Caki2 (cell line): ENCODE results near the gene PDE4D. TPM values are rescaled to one million over a fixed set of nuclear protein-coding genes. Genes with fewer than 3 reads are reported as not detected.

Experiments
- DNase-seq: peaks from one replicate; pipeline ENCODE4 v3.0.0-alpha.2; 2015; ENCODE audit warnings: low read depth
- in situ Hi-C: cut with HindIII; loops from 2 replicates; pipeline ENCODE4 v1.10.0; 2016; ENCODE audit warnings: low sequenced_read_pairs, low pct_unique_long_range_greater_than_20kb, mixed read lengths
- total RNA-seq: library from RNA; depleted of rRNA; stranded (reverse); fragments of >200 nt; shearing (Covaris generic); gene quantifications from 2 replicates; pipeline ENCODE4 v1.2.3, GENCODE V29; 2014; ENCODE audit warnings: low replicate concordance

The PDE4D gene
- total RNA-seq, 1 experiment from 2014 or later: 19.4 TPM

GRCh38 chr5:59151162-59151889, 742.2 kb downstream of the PDE4D start:
- DNase-seq: no peak
- in situ Hi-C loops: no loop called here

DNA sequence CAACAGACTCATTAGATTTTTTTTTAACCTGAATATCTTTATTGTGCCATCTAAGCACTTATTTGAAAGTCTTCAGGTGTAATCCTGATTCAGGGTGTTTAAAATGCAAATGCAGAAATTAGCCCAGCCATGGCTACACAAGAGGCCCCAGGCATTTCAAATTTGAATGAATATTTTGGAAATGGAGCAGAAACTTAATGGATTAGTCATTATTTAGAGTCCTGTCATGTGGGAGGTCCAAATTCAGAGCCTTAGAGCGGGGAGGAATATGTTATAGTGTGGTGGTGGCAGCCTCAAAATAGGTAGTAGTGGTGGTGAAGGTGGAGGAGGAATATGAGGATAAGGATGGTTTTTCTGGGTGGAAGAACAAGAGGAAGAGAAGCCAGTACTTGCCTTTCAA, 743.7 kb downstream of the PDE4D start:
- no peak for DNase-seq
- in situ Hi-C loops: no loop called here

GRCh38 chr5:59149271-59149670, 744.3 kb downstream of the PDE4D start:
- in situ Hi-C loops: no loop called here
- no peak for DNase-seq

GRCh38 chr5:59146729-59147128, 746.8 kb downstream of the PDE4D start:
- no peak for DNase-seq
- in situ Hi-C loops: no loop called here

- in situ Hi-C loops: no loop called here
Measured at GRCh38 chr5:59143926-59144333, 749.6 kb downstream of the PDE4D start.

GRCh38 chr5:59142927-59143326, 750.6 kb downstream of the PDE4D start:
- in situ Hi-C loops: no loop called here
- DNase-seq: no peak

More at GRCh38 chr5:59143926-59144333, 749.6 kb downstream of the PDE4D start:
- DNase-seq: no peak

DNA sequence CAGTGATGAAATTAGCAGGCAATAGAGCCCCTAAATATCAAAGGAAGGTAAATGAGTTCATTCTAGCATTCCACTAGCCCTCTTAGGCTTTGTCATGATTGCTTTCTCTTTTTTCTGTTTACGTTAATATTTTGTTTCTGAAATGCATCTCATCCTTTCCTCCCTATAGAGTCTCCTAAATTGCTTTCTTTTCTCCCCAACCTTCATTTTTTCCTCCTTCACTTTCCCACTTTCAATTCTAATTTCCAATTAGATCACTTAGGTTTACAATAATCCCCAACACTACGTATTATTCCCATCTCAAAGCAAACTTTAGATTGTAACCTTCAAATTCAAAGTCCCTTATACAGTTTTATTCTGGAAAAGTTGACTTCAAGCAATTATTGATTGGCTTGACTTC, 751.4 kb downstream of the PDE4D start:
- in situ Hi-C loops: no loop called here

DNA sequence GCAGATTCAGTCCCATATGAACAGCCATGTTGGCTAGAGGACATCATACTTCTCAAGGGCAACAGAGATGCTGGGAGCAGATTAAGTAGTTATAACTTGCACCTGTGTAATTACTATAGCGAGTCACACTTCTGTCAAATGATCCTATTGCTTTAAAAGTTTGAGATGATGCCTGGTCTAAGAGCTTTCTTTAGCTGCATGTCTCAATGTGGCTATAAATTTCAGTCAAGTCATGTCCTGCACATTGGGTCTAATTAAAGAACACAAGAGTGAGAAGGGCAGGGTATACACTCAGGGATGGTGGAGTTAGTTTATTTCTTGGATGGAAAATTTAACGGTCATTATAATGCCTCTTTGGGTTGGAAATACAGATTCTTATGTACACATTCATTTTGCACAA, 753.4 kb downstream of the PDE4D start:
- no peak for DNase-seq
- in situ Hi-C loops: no loop called here

More for the DNA sequence above, 751.4 kb downstream of the PDE4D start:
- DNase-seq: no peak

GRCh38 chr5:59139695-59140094, 753.8 kb downstream of the PDE4D start:
- DNase-seq: no peak
- in situ Hi-C loops: no loop called here

DNA sequence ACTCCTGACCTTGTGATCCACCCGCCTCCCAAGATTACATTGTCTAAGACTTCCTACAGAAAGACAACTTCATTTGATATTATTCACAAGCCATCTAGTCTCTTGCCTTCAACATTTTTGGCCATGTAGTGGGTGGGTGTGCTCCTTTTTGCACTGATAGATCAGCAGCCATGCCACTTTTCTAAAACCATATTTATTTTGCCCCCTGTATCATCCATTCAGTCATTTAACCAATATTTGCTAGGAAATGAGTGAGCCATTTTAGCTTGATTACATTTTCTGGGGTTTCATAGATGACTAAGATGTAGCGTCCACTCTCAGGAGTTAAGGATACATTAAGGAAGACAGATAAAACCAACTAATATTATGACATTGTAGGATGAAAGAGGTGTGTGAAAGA, 755.0 kb downstream of the PDE4D start:
- in situ Hi-C loops: no loop called here
- DNase-seq: no peak

DNA sequence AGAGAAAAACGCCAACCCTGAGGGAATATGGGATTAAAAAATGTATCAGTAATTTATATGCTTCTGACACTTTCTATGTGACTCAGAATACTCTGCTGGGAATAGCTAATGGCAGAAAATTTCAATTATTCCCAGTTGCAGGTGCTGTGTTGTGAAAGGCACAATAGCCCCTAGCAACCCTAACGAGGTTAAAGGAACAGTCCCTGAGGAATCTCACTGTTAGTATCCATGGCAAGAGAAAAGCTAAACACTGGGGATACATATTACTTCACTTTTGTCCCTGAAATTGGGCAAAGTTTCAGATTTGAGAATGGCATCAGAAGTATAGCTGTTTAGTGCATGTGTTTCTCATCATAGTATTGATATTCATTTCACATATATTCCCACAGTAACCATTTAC, 755.7 kb downstream of the PDE4D start:
- in situ Hi-C loops: no loop called here
- no peak for DNase-seq

DNA sequence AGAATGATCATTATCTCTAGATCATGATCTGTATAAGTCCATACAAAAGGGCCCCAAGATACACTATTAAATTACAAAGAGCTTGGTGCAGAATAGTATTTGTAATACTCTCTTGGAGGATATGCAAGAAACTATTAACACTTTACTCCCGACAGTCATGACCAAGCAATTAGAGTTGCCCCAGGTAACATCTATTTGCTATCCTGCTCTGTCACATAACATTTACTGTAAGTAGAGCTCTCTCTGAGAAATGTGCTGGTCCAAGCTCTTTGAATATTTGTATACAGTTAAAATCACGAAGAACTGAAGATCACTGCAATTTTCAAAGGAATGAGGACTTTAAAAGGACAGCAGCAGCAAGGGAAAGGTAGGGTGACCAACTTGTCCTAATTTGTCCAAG, 757.0 kb downstream of the PDE4D start:
- in situ Hi-C loops: no loop called here
- no peak for DNase-seq

GRCh38 chr5:59134471-59135163, 758.9 kb downstream of the PDE4D start:
- in situ Hi-C loops: no loop called here
- no peak for DNase-seq

- in situ Hi-C loops: no loop called here
- no peak for DNase-seq
Measured at GRCh38 chr5:59133764-59134261, 759.7 kb downstream of the PDE4D start.

- in situ Hi-C loops: no loop called here
- DNase-seq: no peak
Measured at GRCh38 chr5:59132131-59132530, 761.4 kb downstream of the PDE4D start.

- in situ Hi-C loops: no loop called here
Measured at GRCh38 chr5:59130431-59130830, 763.1 kb downstream of the PDE4D start.

DNA sequence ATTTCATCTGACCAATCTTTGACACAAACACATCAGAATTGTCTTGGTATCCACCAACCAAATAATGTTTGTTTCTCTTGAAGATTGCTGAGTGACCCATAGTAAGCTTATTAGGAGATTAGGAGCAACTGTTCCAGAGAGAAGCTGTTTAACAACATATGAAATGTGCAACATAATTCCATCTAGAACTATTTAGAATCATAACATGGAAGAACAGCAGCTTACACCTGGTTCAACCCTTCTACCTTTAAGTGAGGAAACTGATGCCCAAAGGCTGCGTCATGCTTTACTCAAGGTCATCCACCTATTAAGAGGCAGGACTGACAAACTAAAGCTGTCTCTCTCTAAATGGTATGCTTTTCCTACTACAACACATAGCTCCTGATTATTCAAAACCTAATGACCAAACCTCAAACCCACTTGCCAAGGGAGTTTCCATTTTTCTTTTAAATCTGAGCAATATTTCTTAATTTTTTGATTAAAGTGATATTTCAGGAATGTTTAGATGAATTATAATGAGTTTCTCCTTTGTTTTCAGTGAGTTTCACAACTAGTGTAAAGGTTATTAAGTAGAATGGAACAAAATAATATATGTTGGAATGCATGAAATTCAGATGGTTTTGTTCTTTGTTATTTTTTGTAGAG, 764.8 kb downstream of the PDE4D start:
- in situ Hi-C loops: no loop called here
- DNase-seq: no peak

More at GRCh38 chr5:59130431-59130830, 763.1 kb downstream of the PDE4D start:
- DNase-seq: no peak

DNA sequence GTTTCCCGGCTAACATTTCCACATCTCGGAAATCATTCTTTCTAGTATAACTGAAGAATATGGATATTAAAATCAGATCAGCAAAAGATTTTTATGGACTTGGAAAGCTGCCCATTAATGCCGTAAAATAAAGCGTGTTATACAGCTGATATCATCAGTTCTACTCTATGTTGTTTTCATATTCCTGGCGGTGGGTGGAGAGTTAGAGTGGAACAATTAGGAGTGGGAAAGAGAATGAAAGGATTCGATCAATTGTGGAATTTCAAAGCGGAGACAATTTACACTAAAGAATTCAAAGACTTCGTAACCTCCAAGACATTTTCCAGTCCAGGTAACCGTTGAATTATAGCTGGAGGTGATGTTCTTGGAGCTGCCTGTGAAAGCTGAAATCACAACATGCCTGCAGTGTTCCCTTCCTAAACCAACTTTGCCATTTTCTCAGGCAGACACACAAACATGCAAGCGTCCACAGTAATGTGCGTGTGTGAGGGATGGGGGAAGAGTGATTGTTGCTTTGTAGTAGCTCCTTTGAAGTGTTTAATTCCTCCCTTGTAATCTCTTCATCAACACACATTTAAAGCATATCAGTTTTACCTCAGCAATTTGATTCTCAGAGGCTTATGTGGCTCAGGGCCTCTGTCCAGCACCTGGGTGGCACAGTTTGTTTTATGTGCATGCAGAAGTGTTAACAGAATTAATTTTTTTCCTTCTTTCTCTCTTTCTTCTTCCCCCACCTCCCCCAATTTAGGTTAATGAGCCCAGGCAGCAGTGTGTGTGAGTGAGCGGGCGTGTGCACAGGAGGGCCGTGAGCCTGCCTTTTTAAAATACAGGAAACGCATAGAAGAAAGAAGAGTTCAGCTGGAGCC, 766.6 kb downstream of the PDE4D start:
- DNase-seq: peak; percentile 44
- in situ Hi-C loops: no loop called here
